Suppressor macrophage treated with lipopolysaccharide for 1 hour (primary cell): Measurements from ENCODE around the gene FYN.

ENCODE experiments used
- DNase-seq, 3 donors: peaks; one replicate each; pipeline ENCODE4 v3.0.0-alpha.2; 2020 to 2022

FYN gene

DNA sequence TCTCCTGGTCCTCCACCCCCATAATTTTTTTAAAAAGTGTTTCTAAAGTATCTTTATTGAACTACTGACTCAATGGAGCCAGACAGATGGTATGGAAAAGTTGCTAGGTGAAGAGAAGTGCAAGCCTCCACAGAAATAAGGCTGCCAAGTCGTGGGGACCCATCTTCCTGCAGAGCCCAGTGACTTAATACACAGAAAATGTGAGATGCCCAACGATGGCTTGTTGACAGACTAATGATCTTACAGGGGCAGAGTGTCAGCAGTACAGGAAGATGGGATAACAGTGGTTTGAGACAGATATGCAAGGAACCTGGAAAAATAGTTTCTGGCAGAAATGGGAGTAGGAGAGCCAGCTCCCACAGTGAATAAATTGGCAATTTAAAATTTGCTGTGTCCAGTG is 43.3 kb downstream of the FYN start:
- DNase-seq = no peak

- no peak for DNase-seq
Observed at GRCh38 chr6:111829581-111829980, 43.7 kb downstream of the FYN start.

- DNase-seq = no peak
Observed at GRCh38 chr6:111828809-111829208, 44.4 kb downstream of the FYN start.

DNA sequence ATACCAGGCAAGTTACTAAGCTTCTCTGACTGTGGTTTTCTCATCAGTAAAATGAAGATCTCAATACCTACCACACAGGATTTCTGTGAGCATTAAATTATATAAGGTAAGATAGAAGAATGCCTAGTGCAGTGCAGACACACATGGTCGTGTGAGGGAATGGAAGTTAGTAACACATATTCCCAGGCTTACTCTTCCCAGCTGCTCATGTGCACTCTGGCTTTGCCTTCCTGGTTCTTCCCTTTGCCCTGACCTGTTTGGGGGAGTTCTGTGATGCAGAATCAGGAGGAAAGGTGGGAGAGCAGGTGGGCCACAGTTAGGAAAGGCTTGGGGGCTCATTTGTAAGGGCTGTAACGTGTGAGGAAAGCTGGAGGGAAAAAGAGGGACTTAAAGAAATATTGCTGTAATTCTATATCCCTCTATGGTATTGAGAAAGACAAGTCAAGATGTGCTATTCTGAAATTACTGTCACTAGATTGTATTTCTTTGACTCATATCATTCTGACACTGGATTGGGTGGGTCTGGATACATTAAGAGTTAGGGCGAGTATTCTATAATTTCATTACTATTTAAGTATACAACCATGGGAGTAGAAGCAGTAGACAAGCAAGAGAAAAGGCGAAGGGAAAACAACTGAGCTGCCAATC is 47.7 kb downstream of the FYN start:
- DNase-seq = no peak

GRCh38 chr6:111824608-111825337 is 48.5 kb downstream of the FYN start:
- DNase-seq = no peak

- DNase-seq = peak; percentile 64 to 81 (median 78)
Observed at GRCh38 chr6:111823831-111824607, 49.2 kb downstream of the FYN start.

DNA sequence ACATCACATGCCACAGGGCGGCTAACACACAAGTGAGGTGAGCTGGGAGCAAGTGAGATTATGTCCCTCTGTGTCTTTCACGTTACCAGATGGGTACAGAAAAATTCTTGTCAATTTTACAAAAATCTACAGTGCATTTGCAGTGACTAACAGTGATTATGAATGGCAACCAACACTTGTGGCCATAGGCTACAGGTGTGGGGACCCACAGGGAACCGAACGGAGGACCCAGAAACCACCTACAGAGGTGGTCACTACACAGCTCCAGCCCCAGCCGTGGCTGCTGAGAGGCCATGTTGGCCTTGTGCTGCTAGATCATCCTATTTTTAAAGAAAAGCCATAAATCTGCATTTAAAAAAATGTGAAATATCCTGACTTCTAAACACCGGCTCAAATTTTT is 50.2 kb downstream of the FYN start:
- DNase-seq = no peak

DNA sequence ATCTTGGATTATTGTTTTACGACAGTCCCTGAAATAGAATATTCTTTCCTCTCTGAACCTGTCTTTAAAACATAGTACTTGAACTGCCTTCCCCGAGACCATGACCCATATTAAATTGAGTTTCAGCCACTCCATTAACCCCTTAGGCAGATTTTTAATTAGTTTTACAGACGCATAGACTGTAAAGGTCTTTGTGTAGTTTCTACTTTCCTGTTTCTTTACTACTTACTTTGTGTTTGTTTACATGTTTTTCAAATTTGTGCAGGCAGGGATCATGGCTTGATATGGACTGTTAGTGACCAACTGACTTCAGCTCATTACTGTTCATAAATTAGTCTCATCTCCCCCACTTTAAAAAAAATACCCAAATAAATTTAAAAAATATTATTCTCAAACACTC is 53.8 kb downstream of the FYN start:
- no peak for DNase-seq

DNA sequence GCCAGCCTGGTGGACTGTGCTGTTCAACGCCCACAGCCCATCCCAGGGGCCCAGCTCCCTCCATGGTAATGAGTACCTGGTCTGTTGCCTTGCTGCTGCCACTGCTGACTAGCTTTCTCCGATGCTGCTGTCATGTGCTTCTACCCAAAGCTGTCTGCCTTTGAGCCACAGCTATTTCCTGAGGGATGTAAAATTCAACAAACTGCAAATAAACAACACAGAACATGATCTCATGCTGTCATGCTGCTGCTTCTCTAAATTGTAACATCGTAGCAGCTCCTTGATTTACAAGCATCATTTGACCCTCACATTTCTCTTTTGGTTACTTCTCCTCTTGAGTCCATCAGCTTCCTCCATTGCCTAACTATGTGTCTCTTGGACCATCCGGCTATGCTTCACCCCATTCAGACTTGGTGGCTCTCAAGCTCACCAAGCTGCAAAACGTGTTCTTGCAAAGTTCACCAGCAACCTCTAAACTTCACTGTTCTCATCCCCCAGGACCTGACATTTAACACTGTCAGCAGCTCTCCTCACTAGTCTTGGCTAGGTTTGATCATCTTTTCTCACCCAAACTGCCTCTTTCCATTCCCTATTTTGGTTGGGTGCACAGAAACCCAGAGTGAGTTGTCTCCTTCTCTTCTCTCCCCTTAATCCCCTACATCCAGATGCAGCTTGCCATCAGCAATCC is 54.6 kb downstream of the FYN start:
- DNase-seq = peak in 2 of 3 donors; percentile 32 to 34

DNA sequence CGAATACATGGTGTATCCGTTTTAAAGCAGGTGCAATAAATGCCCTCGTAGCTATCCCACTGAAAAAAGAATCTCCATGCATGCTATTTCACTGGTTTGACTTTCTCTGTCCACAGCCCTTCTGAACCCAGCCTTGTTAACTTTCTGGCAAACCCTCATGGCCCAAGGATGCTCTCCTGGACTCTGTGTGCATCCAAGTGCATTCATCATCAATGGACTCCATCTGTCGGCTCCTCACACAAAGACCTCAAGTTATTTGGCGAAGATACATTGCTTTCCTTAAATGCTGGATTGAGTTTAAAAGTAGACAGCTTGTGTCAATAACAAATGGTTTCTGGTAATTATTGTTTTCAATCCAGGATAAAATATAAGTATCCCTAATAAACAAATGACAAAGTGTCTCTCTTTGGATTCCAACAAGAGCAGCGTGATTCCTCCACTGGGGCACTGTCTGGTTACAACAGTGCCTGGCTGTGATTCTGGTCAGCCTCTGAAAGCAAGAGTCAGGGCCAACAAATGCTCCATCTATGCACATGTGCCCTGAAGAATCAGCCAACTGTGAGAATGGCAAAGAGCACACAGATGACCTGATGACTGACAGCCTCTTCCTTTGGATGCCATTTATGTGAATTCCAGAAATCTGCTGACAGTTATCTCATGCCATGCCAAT is 55.7 kb downstream of the FYN start:
- no peak for DNase-seq

GRCh38 chr6:111813677-111814310 is 59.5 kb downstream of the FYN start:
- no peak for DNase-seq

GRCh38 chr6:111813237-111813636 is 60.0 kb downstream of the FYN start:
- no peak for DNase-seq

DNA sequence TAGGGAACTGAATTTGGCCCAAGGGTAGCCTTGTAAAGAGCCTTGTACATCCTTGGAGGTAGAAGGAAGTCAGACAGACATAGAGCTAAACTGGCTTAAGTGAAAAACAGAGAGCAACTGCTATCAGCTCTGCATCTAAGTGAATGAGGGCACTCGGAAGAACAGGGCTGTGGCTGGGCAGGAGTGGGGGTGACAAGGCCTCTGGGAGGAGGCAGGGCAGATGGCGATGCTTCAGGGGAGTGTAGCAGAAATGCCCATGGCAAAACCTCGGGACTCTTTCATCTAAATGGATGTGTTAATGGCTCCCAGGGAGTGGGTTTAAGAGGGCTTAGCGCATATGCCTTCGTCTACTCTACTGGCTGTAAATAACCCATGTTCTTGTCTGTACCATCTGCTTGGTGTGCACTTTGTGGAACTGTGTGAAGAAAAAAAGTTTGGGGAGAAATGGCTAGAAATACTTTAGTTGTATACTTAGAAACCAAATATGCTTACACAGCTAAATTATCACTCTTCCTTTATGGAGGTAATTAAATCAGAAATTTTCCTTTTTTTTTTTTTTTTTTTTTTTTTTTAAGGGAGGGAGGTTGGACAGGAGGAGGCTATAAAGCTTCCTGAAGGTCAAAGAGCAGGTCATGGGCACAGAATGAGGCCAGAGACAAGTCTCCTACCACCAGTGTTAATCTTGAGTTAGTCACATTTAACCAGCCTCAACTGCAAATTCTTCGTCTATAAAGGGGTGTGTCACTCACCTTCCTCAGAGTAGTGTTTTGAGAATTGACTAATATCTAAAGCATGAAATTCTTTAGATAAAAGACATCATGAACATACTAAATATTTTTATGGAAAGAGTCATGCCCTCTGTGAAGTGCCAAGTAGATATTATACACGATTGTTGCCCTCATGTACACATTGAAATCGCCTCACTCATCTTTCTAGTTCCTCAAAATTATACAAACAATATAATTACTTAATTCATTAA is 60.9 kb downstream of the FYN start:
- DNase-seq = no peak

- no peak for DNase-seq
Observed at GRCh38 chr6:111810294-111811131, 62.7 kb downstream of the FYN start.

DNA sequence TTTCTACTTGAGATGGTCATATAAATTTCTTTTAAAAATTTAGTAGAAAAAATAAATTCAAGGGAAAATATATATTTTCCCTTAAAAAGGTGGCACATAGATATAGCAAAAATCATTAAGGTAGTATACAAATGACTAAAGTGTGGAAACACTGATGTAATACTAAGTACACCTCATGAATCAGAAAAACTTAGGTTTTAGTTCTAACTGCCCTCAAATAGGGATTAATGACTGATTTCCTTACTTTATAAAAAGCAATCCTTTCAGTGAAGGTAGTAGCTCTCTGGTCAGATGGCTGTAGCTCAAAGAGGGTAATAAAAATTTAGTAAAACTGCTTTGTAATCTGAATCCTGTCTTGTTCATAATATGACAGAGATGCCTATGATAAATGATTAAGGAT is 63.5 kb downstream of the FYN start:
- no peak for DNase-seq

GRCh38 chr6:111809264-111809663 is 64.0 kb downstream of the FYN start:
- no peak for DNase-seq

DNA sequence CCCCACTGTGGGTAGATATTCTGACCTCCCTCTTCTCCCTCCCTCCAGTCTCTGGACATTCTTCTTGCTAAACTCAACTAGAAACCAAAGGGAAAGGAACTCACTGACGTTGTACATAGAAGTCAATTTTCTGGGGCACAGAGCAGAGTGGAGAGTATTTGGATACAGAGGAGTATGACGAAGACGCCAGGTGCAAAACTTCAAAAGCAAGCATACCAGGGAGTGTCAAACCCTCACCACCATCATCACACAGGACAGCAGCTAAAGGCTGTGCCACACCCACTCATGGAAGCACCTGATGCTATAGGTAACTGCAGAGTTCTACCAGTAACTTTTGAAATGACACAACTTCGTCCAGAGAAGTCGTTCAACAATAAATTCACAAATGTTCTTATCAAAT is 64.8 kb downstream of the FYN start:
- DNase-seq = no peak

DNA sequence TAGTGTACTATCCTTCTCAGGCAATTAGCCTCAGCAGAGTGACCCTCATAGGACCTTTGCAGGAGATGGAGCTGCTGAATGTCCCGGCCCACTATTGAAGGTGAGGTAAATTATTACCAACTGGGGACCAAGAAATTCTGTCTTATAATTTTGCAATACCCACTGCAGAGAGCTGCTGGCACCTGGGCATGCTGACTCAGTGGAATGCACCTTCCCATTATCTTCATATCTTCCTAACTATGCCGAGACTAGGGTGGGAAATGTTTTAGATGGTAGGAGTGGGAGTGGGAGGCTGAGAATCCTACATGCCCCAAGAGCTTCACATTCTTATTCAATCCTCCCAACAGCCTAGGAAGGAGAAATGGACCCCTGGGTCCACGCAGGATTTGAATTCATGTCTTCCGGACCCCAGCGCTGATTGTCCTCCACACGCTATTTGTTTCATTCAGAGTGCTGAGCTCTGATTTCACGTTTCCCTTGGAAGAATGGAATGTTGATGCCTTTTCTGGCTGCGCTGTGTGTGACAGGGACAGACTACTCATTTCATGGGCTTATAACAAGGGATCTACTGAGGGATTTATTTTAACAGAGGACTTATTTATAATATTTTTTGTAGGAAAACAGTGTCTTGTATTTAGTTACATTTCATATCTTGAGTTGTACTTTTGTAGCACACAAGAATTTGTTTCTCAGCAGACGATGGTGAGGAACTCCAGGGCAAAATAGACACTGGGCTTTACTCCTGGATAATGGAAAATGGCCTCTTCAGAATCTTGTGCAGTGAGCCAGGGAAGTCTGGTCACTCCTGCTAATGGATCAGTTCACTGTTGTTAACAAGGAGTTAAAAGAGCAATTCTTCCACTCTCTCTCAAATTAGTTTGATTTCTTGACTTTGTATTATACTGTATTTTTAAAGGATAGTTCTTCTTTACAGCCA is 66.4 kb downstream of the FYN start:
- DNase-seq = no peak

DNA sequence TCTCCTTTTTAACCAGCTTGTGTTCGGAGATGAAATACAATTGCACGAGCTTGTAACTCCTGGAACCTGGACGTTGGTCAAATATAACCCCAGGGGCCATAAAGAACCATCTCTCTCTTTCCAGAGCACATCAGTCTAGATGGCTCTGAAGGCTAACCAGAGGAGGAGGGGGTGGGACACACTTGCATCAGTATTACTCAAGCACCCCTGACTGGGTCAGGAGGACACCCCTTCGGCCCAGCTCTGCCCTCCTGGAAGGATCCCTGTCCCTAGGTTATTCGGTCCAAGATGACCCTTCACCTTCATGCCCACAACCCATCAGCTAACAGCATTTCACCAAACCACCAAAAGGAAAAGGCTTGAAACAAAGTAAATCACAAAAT is 67.1 kb downstream of the FYN start:
- DNase-seq = peak in 1 of 3 donors; percentile 48
